ENCODE data around the gene KRTAP2-1. TPM values are rescaled to one million over a fixed set of nuclear protein-coding genes. Genes with fewer than 3 reads are reported as not detected.
"Not testable (repeated sequence)": the region's sequence is repeated elsewhere in the genome, so short reads cannot be mapped to it uniquely, and the experiment has no call there.

Gene KRTAP2-1
- not detected for total RNA-seq

- H3K27ac ChIP-seq; H3K36me3 ChIP-seq; intact Hi-C loops (cut with DNase I; ENCODE audit: low total_unique reads); H3K4me3 ChIP-seq; H3K4me1 ChIP-seq; DNase-seq; H3K9me3 ChIP-seq; ATAC-seq; in situ Hi-C loops (cut with MboI; ENCODE audit: low sequenced_read_pairs in 4 of 4): not testable (repeated sequence)
- H3K27me3 ChIP-seq = peaks cover 3 to 26% (median 9%) of the 10 kb centered on the region in 3 donors
Observed at GRCh38 chr17:41046735-41047465, at the start of gene KRTAP2-1. TSS of gene KRTAP2-1 (minus strand) at chr17:41047316. CDS start at chr17:41047267, 49 bp downstream.

- ATAC-seq (no peak), DNase-seq (no peak)
- TF ChIP-seq CTCF (IDR thresholded peaks at IDR 0.05 in 4 of 5, conservative IDR thresholded peaks at IDR 0.05 in 1 of 5) = no peak
- no peak for TF ChIP-seq POLR2A (IDR thresholded peaks at IDR 0.05)
- intact Hi-C loops (cut with DNase I; ENCODE audit: low total_unique reads) = no loop called here
- no peak overlapping the region for H3K27ac ChIP-seq
- no peaks in the 10 kb centered on the region for H3K36me3 ChIP-seq
- no peaks in the 10 kb centered on the region for H3K27me3 ChIP-seq
- H3K4me1 ChIP-seq = no peaks in the 10 kb centered on the region
- H3K9me3 ChIP-seq = no peaks in the 10 kb centered on the region
- in situ Hi-C loops (cut with MboI; ENCODE audit: low sequenced_read_pairs in 4 of 4) = loop anchor here in 1 of 4 donors (25.0 kb wide), 1 partner anchor 91 kb away; the partner anchor contains the start of genes KRTAP4-1, KRTAP4-2 and KRTAP9-1
- no peak overlapping the region for H3K4me3 ChIP-seq
Observed at GRCh38 chr17:41096055-41096454, 48.9 kb upstream of the KRTAP2-1 start.

GRCh38 chr17:41088760-41089352 lies 41.7 kb upstream of the KRTAP2-1 start:
- H3K9me3 ChIP-seq; intact Hi-C loops (cut with DNase I; ENCODE audit: low total_unique reads); ATAC-seq; H3K27me3 ChIP-seq; H3K27ac ChIP-seq; DNase-seq; H3K36me3 ChIP-seq; H3K4me1 ChIP-seq; H3K4me3 ChIP-seq: not testable (repeated sequence)
- in situ Hi-C loops (cut with MboI; ENCODE audit: low sequenced_read_pairs in 4 of 4) = loop anchor here in 1 of 4 donors (25.0 kb wide), 1 partner anchor 98 kb away; the partner anchor contains the start of genes KRTAP4-1, KRTAP4-2 and KRTAP9-1

- H3K4me1 ChIP-seq; H3K4me3 ChIP-seq; DNase-seq; H3K9me3 ChIP-seq; H3K27ac ChIP-seq; H3K27me3 ChIP-seq; ATAC-seq; H3K36me3 ChIP-seq; intact Hi-C loops (cut with DNase I; ENCODE audit: low total_unique reads): not testable (repeated sequence)
- in situ Hi-C loops (cut with MboI; ENCODE audit: low sequenced_read_pairs in 4 of 4) = loop anchor here in 1 of 4 donors (25.0 kb wide), 1 partner anchor 103 kb away; the partner anchor contains the start of genes KRTAP4-1, KRTAP4-2 and KRTAP9-1
Observed at GRCh38 chr17:41084100-41084856, 37.2 kb upstream of the KRTAP2-1 start, which contains the start of gene KRTAP4-7. TSS of gene KRTAP4-7 (plus strand) at chr17:41084150. CDS start at chr17:41084207, 57 bp downstream.

- H3K9me3 ChIP-seq; intact Hi-C loops (cut with DNase I; ENCODE audit: low total_unique reads); ATAC-seq; H3K27me3 ChIP-seq; H3K4me1 ChIP-seq; H3K36me3 ChIP-seq; H3K4me3 ChIP-seq; DNase-seq; H3K27ac ChIP-seq: not testable (repeated sequence)
- in situ Hi-C loops (cut with MboI; ENCODE audit: low sequenced_read_pairs in 4 of 4) = loop anchor here in 1 of 4 donors (25.0 kb wide), 1 partner anchor 104 kb away; the partner anchor contains the start of genes KRTAP4-1, KRTAP4-2 and KRTAP9-1
Observed at GRCh38 chr17:41083427-41083826, 36.3 kb upstream of the KRTAP2-1 start.

- DNase-seq = no peak
- intact Hi-C loops (cut with DNase I; ENCODE audit: low total_unique reads) (no loop called here), in situ Hi-C loops (cut with MboI; ENCODE audit: low sequenced_read_pairs in 4 of 4) (loop anchor here in 1 of 4 donors (25.0 kb wide), 1 partner anchor 105 kb away; the partner anchor contains the start of genes KRTAP4-1, KRTAP4-2 and KRTAP9-1)
- TF ChIP-seq CTCF (IDR thresholded peaks at IDR 0.05 in 4 of 5, conservative IDR thresholded peaks at IDR 0.05 in 1 of 5) = no peak
- TF ChIP-seq POLR2A (IDR thresholded peaks at IDR 0.05) = no peak
- Histone ChIP-seq H3K4me1 (no peaks in the 10 kb centered on the region), H3K36me3 (no peaks in the 10 kb centered on the region), H3K27me3 (peaks cover 0 to 6% (median 0%) of the 10 kb centered on the region in 3 donors), H3K27ac (no peak overlapping the region), H3K4me3 (no peak overlapping the region), H3K9me3 (no peaks in the 10 kb centered on the region)
- ATAC-seq = no peak
Observed at GRCh38 chr17:41082626-41083025, 35.5 kb upstream of the KRTAP2-1 start.

Data from gastrocnemius medialis (tissue), 4 donors.